Cardiac fibroblast (primary cell): ENCODE results near the gene NOL7.

Experiments
- DNase-seq, 2 donors: peaks; one replicate each; pipeline versions ENCODE4 v3.0.0 to v3.0.0-alpha.2; 2010; ENCODE audit warnings: low read depth in 2 of 2
- H3K4me3 ChIP-seq, 2 donors: replicated peaks in 1 of 2; 1 replicate in 1 of 2; 2 replicates in 1 of 2; pipeline ENCODE4 v1.5.1; 2011; ENCODE audit warnings: low read depth in 2 of 2, low read length in 2 of 2, mild to moderate bottlenecking in 2 of 2, moderate library complexity in 1 of 2
- CTCF ChIP-seq: IDR thresholded peaks from one replicate; pipeline ENCODE4 v1.5.1; 2011; ENCODE audit warnings: low read depth, mild to moderate bottlenecking, low read length, inconsistent platforms

The NOL7 gene

GRCh38 chr6:13638626-13639025 is 23.5 kb downstream of the NOL7 start:
- no peak for DNase-seq
- no peak for TF ChIP-seq CTCF
- no peak overlapping the region for H3K4me3 ChIP-seq

- no peak for TF ChIP-seq CTCF
- no peak overlapping the region for H3K4me3 ChIP-seq
- DNase-seq: peak; percentile 33 to 68
Observed at GRCh38 chr6:13641315-13641714, 26.2 kb downstream of the NOL7 start.

- no peak for TF ChIP-seq CTCF
- no peak for DNase-seq
- no peak overlapping the region for H3K4me3 ChIP-seq
Observed at GRCh38 chr6:13643125-13643524, 28.0 kb downstream of the NOL7 start.

- no peak overlapping the region for H3K4me3 ChIP-seq
- no peak for TF ChIP-seq CTCF
- no peak for DNase-seq
Observed at GRCh38 chr6:13648850-13649249, 33.7 kb downstream of the NOL7 start.

- no peak for DNase-seq
- no peak overlapping the region for H3K4me3 ChIP-seq
- no peak for TF ChIP-seq CTCF
Observed at GRCh38 chr6:13649393-13649792, 34.3 kb downstream of the NOL7 start.

GRCh38 chr6:13653296-13653695 is 38.2 kb downstream of the NOL7 start:
- peak in 1 of 2 donors; percentile 60 for DNase-seq
- no peak overlapping the region for H3K4me3 ChIP-seq
- TF ChIP-seq CTCF: no peak

- DNase-seq: no peak
- no peak overlapping the region for H3K4me3 ChIP-seq
Observed at GRCh38 chr6:13654496-13654895, 39.4 kb downstream of the NOL7 start.

More at GRCh38 chr6:13654496-13654895, 39.4 kb downstream of the NOL7 start:
- no peak for TF ChIP-seq CTCF
